Measurements from ENCODE around the gene ENPP7. TPM values are rescaled to one million over a fixed set of nuclear protein-coding genes. Genes with fewer than 3 reads are reported as not detected.

ENPP7 gene
- total and polyA plus RNA-seq, 2 donors (not counting 3 experiments of a cell fraction or from before 2014, with no cell fraction given), result not detected

DNA sequence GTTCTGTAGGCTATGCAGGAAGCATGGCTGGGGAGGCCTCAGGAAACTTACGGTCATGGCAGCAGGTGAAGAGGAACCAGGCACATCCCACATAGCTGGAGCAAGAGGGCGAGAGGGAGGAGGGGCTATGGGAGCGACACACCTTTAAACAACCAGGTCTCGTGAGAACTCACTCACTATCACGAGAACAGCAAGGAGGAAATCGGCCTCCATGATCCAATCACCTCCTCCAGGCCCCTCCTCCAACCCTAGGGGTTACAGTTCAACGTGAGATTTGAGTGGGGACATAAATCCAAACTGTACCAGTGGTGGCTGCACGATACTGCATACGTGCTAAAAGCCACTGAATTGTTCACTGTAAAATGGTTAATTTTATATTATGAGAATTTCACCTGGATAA lies 26.1 kb upstream of the ENPP7 start:
- no peaks in the 10 kb centered on the region for H3K9me1 ChIP-seq (replicated peaks; ENCODE audit: control insufficient read depth, extremely low read depth, insufficient read depth, low read length)
- no peak overlapping the region for H2AFZ ChIP-seq (ENCODE audit: low read depth, low read length)
- no peaks in the 10 kb centered on the region for H3K4me1 ChIP-seq (ENCODE audit: control insufficient read depth, extremely low read depth, insufficient read depth, low read length)
- no peaks in the 10 kb centered on the region for H3K27me3 ChIP-seq (ENCODE audit: control insufficient read depth in 2 of 2, insufficient read depth in 2 of 2, low read length in 2 of 2)
- no peak overlapping the region for H3K4me2 ChIP-seq (ENCODE audit: insufficient read depth, low read length)
- H3K9ac ChIP-seq (replicated peaks; ENCODE audit: extremely low read depth, insufficient read depth, low read length), result no peak overlapping the region
- dilution Hi-C loops (cut with MboI; ENCODE audit: extremely low pct_ligation_motif_present, low sequenced_read_pairs), result no loop called here
- H3K79me2 ChIP-seq (ENCODE audit: control insufficient read depth, insufficient read depth, low read length), result no peaks in the 10 kb centered on the region
- DNase-seq (ENCODE audit: low read depth, low spot score) (no peak), FAIRE-seq (no peak)
- H3K9me3 ChIP-seq (replicated peaks; ENCODE audit: control insufficient read depth, insufficient read depth, low read length), result no peaks in the 10 kb centered on the region
- intact Hi-C loops (cut with micrococcal nuclease), result loop anchor here (5.0 kb wide), 1 partner anchor 92 kb away; the partner anchor contains the start of gene RBFOX3
- H3K36me3 ChIP-seq (ENCODE audit: control insufficient read depth in 2 of 2, extremely low read depth in 1 of 2, insufficient read depth in 2 of 2, low read length in 2 of 2), result no peaks in the 10 kb centered on the region
- no peak for TF ChIP-seq MYC (IDR thresholded peaks at IDR 0.05; ENCODE audit: low read depth, low read length)
- no peak for TF ChIP-seq MAX (IDR thresholded peaks at IDR 0.05; ENCODE audit: insufficient read depth, insufficient read length)
- no peak for TF ChIP-seq GATA2 (IDR thresholded peaks at IDR 0.05; ENCODE audit: insufficient read depth, insufficient read length, low read depth, low read length)
- no peak for TF ChIP-seq CTCF (IDR thresholded peaks at IDR 0.05; ENCODE audit: extremely low read depth in 1 of 2, insufficient read depth in 1 of 2, low read depth in 1 of 2, low read length in 2 of 2)
- TF ChIP-seq POLR2A (IDR thresholded peaks at IDR 0.05; ENCODE audit: low read depth, low read length), result no peak
- TF ChIP-seq EZH2 (IDR thresholded peaks at IDR 0.05; ENCODE audit: borderline replicate concordance, low read depth, low read length, severe bottlenecking), result no peak
- TF ChIP-seq JUN (IDR thresholded peaks at IDR 0.05; ENCODE audit: borderline replicate concordance, insufficient read depth, insufficient read length, low read depth), result no peak
- TF ChIP-seq POLR2AphosphoS5 (IDR thresholded peaks at IDR 0.05; ENCODE audit: insufficient read depth, low read depth, low read length), result no peak
- no peak for TF ChIP-seq FOS (IDR thresholded peaks at IDR 0.05; ENCODE audit: borderline replicate concordance, insufficient read depth, low read length)
- no peak overlapping the region for H3K27ac ChIP-seq (ENCODE audit: insufficient read depth, low read depth, low read length)
- POLR2A ChIA-PET, result no interaction called here
- H3K4me3 ChIP-seq (replicated peaks in 1 of 3; ENCODE audit: insufficient read depth in 1 of 3, low read depth in 1 of 3, low read length in 3 of 3), result no peak overlapping the region
- CTCF ChIA-PET, result no interaction called here
- BruUV-seq (replicated peaks), result no TSS peak
- no peaks in the 10 kb centered on the region for H4K20me1 ChIP-seq (replicated peaks; ENCODE audit: control insufficient read depth, extremely low read depth, insufficient read depth, low read length)

All from endothelial cell of umbilical vein (primary cell).